B cell (primary cell): ENCODE measurements around the gene STAU1.

Experiments used
- EZH2 ChIP-seq: IDR thresholded peaks from 2 replicates; pipeline ENCODE4 v1.6.1; 2012; ENCODE audit warnings: borderline replicate concordance, low read depth, mild to moderate bottlenecking, moderate library complexity, low read length; ENCODE audit not compliant: insufficient read depth, poor library complexity, severe bottlenecking
- TF ChIP-seq, protein P1 (sequence below): fragments of 200-600 bp; IDR thresholded peaks from one replicate; pipeline ENCODE4 v1.8.0; 2022; ENCODE audit warnings: antibody characterized with exemption, mild to moderate bottlenecking

- TF ChIP-seq EZH2, result no peak
- TF ChIP-seq, protein P1, sequence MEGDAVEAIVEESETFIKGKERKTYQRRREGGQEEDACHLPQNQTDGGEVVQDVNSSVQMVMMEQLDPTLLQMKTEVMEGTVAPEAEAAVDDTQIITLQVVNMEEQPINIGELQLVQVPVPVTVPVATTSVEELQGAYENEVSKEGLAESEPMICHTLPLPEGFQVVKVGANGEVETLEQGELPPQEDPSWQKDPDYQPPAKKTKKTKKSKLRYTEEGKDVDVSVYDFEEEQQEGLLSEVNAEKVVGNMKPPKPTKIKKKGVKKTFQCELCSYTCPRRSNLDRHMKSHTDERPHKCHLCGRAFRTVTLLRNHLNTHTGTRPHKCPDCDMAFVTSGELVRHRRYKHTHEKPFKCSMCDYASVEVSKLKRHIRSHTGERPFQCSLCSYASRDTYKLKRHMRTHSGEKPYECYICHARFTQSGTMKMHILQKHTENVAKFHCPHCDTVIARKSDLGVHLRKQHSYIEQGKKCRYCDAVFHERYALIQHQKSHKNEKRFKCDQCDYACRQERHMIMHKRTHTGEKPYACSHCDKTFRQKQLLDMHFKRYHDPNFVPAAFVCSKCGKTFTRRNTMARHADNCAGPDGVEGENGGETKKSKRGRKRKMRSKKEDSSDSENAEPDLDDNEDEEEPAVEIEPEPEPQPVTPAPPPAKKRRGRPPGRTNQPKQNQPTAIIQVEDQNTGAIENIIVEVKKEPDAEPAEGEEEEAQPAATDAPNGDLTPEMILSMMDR, result no peak
Observed at GRCh38 chr20:49098136-49098535, 90.0 kb downstream of the STAU1 start.
